GM23338 (cell line): ENCODE measurements around the gene TCF3.

ENCODE experiments used
- CREB1 ChIP-seq: fragments of 250-450 bp; sonication (Bioruptor Pico); IDR thresholded peaks from 2 replicates; pipeline ENCODE4 v1.5.0; 2020; ENCODE audit warnings: low read depth, mild to moderate bottlenecking, moderate library complexity
- EZH2 ChIP-seq: fragments of 200-600 bp; sonication (generic); IDR thresholded peaks from one replicate; pipeline ENCODE4 v1.8.0; 2017; ENCODE audit warnings: antibody characterized with exemption, mild to moderate bottlenecking, low read depth; ENCODE audit not compliant: unreplicated experiment
- EZH2phosphoT487 ChIP-seq: fragments of 200-600 bp; sonication (generic); IDR thresholded peaks from one replicate; pipeline ENCODE4 v1.8.1; 2018; ENCODE audit warnings: antibody characterized with exemption; ENCODE audit not compliant: unreplicated experiment
- JUNB ChIP-seq: IDR thresholded peaks from one replicate; pipeline ENCODE4 v1.6.1; 2016; ENCODE audit warnings: antibody characterized with exemption; ENCODE audit not compliant: unreplicated experiment
- NANOG ChIP-seq: IDR thresholded peaks from 2 replicates; pipeline ENCODE4 v1.6.1; 2016; ENCODE audit warnings: antibody characterized with exemption, borderline replicate concordance
- POLR2AphosphoS5 ChIP-seq: IDR thresholded peaks from 2 replicates; pipeline ENCODE4 v1.6.1; 2016; ENCODE audit warnings: antibody characterized with exemption, low read depth
- REST ChIP-seq: IDR thresholded peaks from one replicate; pipeline ENCODE4 v1.6.1; 2018; ENCODE audit warnings: antibody characterized with exemption; ENCODE audit not compliant: unreplicated experiment
- TF ChIP-seq, protein P1 (sequence below), 2 experiments: fragments of 200-600 bp in 1 of 2; sonication (generic) in 1 of 2; conservative IDR thresholded peaks; 2 replicates each; pipeline versions ENCODE4 v1.5.1 to v1.6.1; 2016 to 2017; ENCODE audit warnings: antibody characterized with exemption in 2 of 2, low read depth in 2 of 2, mild to moderate bottlenecking in 2 of 2, moderate library complexity in 1 of 2
- TF ChIP-seq, protein P2 (sequence below): IDR thresholded peaks from 2 replicates; pipeline ENCODE4 v1.6.1; 2016; ENCODE audit warnings: antibody characterized with exemption

DNA sequence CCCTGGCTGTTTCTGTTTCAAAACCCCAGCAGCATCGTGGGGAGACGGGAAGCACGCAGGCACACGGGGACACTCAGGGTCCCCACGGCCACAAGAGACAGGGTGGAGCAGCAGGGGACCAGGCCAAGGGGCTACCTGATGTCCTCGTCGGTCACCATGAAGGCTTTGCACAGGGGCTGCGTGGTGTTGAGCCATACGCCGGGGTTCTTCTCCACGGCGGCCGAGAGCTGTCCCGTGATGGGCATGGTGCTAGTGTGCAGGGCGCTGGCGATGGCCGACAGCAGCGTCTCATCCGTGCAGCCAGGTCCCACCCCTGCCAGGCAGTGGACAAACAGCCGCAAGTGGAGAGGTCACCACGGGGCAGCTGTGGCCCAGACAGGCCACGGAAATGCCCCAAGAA lies 71.5 kb downstream of the TCF3 start:
- TF ChIP-seq, protein P1, sequence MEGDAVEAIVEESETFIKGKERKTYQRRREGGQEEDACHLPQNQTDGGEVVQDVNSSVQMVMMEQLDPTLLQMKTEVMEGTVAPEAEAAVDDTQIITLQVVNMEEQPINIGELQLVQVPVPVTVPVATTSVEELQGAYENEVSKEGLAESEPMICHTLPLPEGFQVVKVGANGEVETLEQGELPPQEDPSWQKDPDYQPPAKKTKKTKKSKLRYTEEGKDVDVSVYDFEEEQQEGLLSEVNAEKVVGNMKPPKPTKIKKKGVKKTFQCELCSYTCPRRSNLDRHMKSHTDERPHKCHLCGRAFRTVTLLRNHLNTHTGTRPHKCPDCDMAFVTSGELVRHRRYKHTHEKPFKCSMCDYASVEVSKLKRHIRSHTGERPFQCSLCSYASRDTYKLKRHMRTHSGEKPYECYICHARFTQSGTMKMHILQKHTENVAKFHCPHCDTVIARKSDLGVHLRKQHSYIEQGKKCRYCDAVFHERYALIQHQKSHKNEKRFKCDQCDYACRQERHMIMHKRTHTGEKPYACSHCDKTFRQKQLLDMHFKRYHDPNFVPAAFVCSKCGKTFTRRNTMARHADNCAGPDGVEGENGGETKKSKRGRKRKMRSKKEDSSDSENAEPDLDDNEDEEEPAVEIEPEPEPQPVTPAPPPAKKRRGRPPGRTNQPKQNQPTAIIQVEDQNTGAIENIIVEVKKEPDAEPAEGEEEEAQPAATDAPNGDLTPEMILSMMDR (conservative IDR thresholded peaks at IDR 0.05; ENCODE audit: low read depth in 2 of 2), result no peak
- TF ChIP-seq REST, result no peak
- no peak for TF ChIP-seq EZH2phosphoT487
- TF ChIP-seq EZH2, result no peak
- TF ChIP-seq JUNB, result no peak
- TF ChIP-seq CREB1, result no peak
- TF ChIP-seq, protein P2, sequence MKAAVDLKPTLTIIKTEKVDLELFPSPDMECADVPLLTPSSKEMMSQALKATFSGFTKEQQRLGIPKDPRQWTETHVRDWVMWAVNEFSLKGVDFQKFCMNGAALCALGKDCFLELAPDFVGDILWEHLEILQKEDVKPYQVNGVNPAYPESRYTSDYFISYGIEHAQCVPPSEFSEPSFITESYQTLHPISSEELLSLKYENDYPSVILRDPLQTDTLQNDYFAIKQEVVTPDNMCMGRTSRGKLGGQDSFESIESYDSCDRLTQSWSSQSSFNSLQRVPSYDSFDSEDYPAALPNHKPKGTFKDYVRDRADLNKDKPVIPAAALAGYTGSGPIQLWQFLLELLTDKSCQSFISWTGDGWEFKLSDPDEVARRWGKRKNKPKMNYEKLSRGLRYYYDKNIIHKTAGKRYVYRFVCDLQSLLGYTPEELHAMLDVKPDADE, result no peak
- no peak for TF ChIP-seq POLR2AphosphoS5
- TF ChIP-seq NANOG, result no peak
